Dermis blood vessel endothelial cell (primary cell): Measurements from ENCODE around the gene POU5F1. TPM values are rescaled to one million over a fixed set of nuclear protein-coding genes. Genes with fewer than 3 reads are reported as not detected.

Experiments
- total RNA-seq: library from RNA; depleted of rRNA; stranded (reverse); fragments of >200 nt; gene quantifications from 2 replicates; pipeline ENCODE4 v1.2.3, GENCODE V29; 2014

Gene POU5F1
- total RNA-seq, 1 donor from 2014 or later: 0.68 TPM

Other genes with a start within 250 kb of the POU5F1 start
- gene SFTA2, start 238.5 kb downstream of the POU5F1 start, total RNA-seq: not detected in 2 replicates
- not detected in 2 replicates for gene MUCL3, start 229.7 kb downstream of the POU5F1 start, total RNA-seq
- not detected in 2 replicates for gene MUC21, start 187.0 kb downstream of the POU5F1 start, total RNA-seq
- gene MUC22, start 160.2 kb downstream of the POU5F1 start, total RNA-seq: not detected in 2 replicates
- gene C6orf15, start 58.1 kb downstream of the POU5F1 start, total RNA-seq: 0.14 TPM in 1 of 2 replicates, not detected in the other
- gene PSORS1C1, start 55.9 kb downstream of the POU5F1 start, total RNA-seq: 0.17 and 4.7 TPM in 2 replicates
- gene CDSN, start 50.2 kb downstream of the POU5F1 start, total RNA-seq: not detected in 2 replicates
- not detected in 2 replicates for gene PSORS1C2, start 31.6 kb downstream of the POU5F1 start, total RNA-seq
- gene CCHCR1, start 12.9 kb downstream of the POU5F1 start, total RNA-seq: 12.3 and 18.1 TPM in 2 replicates
- gene TCF19, start 12.1 kb downstream of the POU5F1 start, total RNA-seq: 15.8 and 39.1 TPM in 2 replicates
- 519 and 909 TPM in 2 replicates for gene HLA-C, start 101.4 kb upstream of the POU5F1 start, total RNA-seq
- gene HLA-B, start 186.5 kb upstream of the POU5F1 start, total RNA-seq: 256 and 1,456 TPM in 2 replicates
- 40.3 and 57.9 TPM in 2 replicates for gene MICA, start 232.9 kb upstream of the POU5F1 start, total RNA-seq